GM18861 (cell line): ENCODE measurements around the gene C20orf144.

Source experiments
- ATAC-seq: cut with Tn5 transposase; IDR thresholded peaks from one replicate; pipeline ENCODE4 v1.9.1; 2021; ENCODE audit not compliant: unreplicated experiment

The C20orf144 gene

GRCh38 chr20:33649201-33649681 is 12.9 kb upstream of the C20orf144 start:
- ATAC-seq: no peak

GRCh38 chr20:33650111-33650752 is 11.9 kb upstream of the C20orf144 start:
- no peak for ATAC-seq

- no peak for ATAC-seq
Observed at GRCh38 chr20:33650753-33651561, 11.2 kb upstream of the C20orf144 start.

DNA sequence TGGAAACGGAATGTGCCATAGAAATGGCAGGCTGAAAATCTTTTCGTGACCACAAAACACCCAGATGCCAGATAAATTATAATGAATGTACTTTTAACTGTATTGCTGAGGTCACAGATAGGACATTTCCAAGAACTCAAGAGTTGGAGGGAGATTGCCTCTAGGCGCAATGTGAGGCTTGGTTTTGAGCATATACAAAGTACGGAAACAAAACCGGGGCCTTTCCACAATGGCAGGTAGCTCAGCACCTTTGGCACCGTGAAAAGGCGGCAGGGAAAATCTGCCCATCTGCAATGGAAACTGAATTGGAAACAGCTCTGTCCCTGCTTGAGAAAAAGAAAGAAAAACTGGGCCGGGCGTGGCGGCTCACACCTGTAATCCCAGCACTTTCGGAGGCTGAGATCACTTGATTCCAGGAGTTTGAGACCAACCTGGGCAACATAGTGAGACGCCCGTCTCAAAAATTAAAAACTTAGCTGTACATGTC is 10.5 kb upstream of the C20orf144 start:
- no peak for ATAC-seq

GRCh38 chr20:33653218-33653899 is 8.8 kb upstream of the C20orf144 start:
- ATAC-seq: no peak

DNA sequence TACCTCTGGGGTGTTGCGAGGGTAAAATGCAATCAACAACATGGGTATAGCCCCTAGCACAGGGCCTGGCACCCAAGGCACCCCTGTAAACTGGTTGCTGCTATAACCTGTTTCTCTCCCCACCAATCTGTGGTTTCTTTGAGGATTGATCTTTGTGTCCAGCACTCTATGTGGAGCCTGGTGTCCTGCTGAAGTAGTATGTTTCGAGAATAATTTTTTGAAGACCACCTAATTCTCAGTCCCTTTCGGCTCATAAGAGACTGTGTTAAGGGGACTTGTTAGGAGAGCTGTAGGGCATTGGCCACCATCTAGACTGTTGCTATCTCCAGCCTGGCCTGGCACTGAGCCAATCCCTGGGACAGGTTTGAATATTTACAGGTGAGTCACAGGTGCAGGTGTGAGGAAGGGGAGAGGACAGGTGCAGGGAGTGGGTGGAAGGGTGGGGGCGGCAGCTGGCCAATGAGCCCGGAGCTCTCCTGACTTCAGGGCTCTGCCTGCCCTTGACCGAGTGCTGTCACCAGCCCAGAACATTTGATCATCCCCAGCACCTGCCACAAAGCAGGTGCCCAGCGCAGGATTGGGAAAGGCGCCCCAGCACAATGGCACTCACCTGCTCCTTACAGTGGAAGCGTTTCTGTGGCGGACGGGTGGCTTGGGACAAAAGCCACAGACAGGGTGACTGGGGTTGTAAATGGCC is 8.1 kb upstream of the C20orf144 start:
- no peak for ATAC-seq

- ATAC-seq: no peak
Observed at GRCh38 chr20:33654680-33655161, 7.4 kb upstream of the C20orf144 start.

DNA sequence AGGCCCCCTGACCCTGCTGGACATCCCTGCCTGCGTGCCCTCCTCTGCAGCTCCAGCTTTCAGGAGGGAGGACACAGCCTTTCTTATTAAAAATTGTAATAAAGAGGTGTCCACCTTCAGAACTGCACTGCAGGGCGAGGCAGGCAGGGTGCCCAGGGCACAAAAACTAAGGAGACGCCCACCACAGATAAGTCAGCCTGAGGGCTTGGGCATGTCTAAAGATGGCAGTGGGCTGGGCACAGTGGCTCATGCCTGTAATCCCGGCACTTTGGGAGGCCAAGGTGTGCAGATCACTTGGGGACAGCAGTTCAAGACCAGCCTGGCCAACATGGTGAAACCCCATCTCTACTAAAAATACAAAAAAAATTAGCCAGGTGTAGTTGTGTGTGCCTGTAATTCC is 7.0 kb upstream of the C20orf144 start:
- ATAC-seq: no peak

GRCh38 chr20:33656010-33656782 is 5.9 kb upstream of the C20orf144 start:
- ATAC-seq: no peak

DNA sequence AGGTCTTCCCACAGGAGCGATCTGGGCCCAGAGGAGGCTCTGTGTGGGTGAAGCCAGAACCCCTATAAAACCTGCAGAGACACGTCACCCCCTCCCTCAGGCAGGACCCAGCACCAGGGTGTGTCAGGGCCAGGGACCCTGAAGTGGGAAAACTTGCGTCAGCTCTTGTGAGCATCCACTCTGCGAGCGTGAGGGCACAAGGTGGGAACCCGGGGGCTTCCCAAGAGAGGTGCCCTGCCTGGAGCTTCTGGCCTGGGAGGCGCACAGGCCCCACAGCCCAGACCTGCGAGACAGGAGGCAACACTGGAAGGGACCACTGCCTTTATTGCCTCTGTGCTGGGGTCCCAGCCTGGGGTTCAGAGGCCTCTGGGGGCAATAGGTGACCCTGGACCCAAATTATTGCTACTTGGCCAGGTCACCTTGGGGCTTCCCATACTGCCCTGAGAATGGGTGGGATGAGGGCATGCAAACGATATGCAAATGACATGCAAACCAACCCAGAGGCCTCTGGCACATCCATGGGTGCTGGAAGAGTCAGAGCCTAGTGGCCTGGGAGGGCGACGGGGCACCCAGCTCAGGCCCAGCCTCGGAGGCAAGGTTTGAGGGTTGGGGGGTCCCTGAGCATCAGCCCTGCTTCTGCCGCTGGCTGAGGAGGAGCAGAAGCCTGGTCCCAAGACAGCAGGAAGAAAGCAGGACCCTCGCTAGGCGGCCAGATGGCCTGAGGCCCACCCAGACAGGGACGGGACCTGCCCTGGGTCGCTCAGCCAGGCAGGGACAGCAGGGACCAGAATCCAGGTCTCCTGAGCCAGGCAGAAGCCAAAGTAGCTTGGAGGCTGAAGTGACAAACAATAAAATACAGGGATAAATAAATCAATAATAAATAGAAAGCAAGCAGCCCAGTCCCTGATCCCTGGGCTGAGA is 5.1 kb upstream of the C20orf144 start:
- no peak for ATAC-seq

DNA sequence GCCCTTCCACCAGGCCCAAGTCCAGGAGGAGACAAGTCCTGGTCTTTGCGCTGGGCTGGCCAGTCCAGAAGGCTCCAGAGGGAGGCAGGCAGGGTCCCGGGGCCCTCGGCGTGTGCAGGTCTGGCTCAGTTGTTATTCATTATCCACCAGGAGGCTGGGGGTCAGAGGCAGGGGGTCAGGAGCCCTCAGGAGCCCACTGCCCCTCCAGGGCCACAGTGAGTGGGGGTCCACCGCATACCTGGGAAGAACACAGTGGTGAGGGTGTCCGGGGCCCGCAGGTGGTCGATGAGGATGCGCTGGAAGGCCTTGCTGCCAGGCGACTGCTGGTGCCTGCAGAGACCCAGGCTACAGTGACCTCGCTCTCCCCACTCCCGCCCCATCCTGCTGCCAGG is 4.4 kb upstream of the C20orf144 start:
- no peak for ATAC-seq

GRCh38 chr20:33658510-33658909 is 3.6 kb upstream of the C20orf144 start:
- no peak for ATAC-seq

DNA sequence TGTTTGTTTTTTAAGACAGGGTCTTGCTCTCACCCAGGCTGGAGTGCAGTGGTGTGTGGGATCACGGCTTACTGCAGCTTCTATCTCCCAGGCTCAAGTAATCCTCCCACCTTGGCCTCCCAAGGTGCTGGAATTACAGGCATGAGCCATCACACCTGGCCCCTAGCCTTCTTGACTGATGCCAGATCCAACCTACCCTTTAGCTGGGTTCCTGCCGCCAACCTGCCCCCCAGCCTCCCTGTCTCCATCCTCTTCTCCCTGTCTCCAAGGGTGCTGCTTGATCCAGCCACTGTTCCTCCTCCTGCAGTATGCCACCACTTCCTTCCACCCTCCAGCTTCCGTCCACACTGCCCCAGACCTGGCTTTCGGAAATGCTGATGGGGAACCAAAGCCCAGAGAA is 3.2 kb upstream of the C20orf144 start:
- no peak for ATAC-seq

DNA sequence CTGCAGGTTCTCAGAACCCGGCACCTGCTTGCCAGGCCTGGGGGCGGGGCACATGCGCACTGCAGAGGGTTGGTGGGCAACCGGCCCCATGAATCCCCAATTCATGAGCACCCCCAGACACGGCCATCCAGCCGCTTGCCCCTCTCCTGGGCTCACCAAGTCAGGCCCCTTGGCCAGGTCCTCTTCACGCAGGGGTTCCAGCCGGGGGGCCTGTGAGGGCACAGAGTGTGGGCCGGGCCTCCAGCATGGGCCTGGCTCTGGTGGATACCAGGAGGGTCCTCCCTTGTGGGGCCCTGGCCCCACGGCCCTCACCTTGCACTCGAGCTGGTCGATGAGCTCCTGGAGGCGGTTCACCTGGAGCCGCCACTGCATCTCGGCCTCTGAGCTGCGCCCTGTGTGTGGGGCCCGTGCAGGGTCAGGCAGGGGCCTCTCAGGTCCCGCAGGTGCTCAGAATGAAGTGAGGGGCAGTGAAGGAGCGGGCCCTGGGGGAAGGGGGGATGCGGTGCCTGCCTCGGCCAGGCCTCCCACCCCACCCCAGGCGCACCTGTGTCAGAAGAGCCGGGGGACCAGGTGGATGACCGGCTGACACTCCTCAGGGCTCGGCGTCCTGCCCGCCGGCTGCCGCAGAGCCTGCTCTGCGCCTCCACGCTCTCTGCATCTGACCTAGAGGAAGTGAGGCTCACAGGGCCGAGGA is 2.6 kb upstream of the C20orf144 start:
- ATAC-seq: no peak

- ATAC-seq: no peak
Observed at GRCh38 chr20:33660035-33660684, 2.0 kb upstream of the C20orf144 start.

DNA sequence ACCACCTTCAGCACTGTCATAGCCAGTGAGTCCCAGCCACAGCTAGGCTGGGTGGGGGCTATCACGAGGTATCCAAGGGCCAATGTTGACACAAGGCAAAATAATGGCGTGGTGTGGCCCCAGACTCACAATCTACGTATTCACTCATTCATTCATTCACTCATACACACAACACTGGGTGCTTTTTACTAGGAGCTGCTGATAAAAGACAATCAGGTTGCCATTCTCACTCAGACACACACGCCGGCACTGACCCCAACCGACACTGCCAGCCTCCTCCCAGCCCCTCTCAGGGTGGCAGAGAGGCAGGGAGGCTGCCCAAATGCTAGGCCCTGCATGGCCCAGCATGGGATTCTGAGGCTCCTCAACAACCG is 1.5 kb upstream of the C20orf144 start:
- no peak for ATAC-seq

DNA sequence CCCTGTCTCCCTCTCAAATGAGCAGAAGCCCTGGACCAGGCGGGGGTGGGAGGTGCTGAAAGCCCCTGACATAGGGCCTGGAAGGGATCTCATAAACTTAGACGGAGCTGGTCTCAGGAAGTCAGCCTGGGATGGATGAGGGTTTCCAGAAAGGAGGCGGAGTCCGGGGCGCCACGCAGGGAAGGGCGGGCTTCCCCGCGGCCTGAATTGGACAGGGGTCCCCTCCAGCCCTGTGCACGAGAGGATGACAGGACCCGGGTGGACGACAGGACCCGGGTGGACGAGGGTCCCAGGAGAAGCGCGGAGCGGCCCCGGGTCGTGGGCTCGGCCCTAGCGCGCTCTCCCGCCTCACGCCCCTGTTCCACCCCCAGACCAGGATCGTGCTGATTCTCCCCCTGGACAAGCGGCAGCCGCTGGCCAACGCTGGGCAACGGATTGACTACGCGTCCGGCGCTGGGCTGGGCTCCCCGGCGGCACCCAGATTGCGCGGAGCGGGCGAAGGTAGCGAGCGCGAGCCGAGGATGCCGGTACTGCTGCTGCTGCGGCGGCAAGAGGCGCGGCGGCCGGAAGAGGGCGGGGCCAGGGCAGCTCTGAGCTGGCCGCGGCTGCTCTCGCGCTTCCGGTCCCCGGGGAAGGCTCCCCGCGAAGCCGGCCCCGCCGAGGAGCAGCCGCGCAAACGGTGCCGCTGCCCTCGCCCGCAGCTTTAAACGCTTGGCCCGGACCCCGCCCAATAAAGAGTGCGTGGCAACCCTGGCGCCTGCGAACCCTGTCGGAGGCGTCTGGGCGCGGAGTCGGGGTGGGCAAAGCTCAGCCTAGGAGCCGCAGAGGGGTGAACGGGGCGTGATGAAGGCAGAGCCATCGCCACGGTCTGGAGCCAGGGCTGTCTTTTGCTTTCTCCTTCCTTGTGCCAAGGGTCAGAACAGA is 1.3 kb downstream of the C20orf144 start:
- ATAC-seq: peak; percentile 27
